ENCODE data around the gene PIGQ.

PIGQ gene

GRCh38 chr16:559021-559380 lies 10.8 kb upstream of the PIGQ start:
- Histone ChIP-seq H3K9me3 (ENCODE audit: insufficient read depth, low read length) (no peaks in the 10 kb centered on the region), H3K27ac (ENCODE audit: low read depth, low read length) (no peak overlapping the region), H4K20me1 (ENCODE audit: low read depth, low read length) (no peaks in the 10 kb centered on the region), H3K9ac (ENCODE audit: low read length) (no peak overlapping the region), H3K36me3 (ENCODE audit: low read length) (no peaks in the 10 kb centered on the region), H3K79me2 (ENCODE audit: insufficient read depth, low read length) (no peaks in the 10 kb centered on the region), H2AFZ (ENCODE audit: low read depth, low read length, severe bottlenecking) (no peak overlapping the region), H3K4me3 (ENCODE audit: insufficient read depth, low read length, poor library complexity, severe bottlenecking) (no peak overlapping the region), H3K9me2 (replicated peaks; ENCODE audit: insufficient read depth, low read length) (no peaks in the 10 kb centered on the region), H3K27me3 (ENCODE audit: low read length) (no peaks in the 10 kb centered on the region), H3F3A (ENCODE audit: insufficient read depth) (no peaks in the 10 kb centered on the region), H3K4me2 (ENCODE audit: low read depth, low read length, poor library complexity, severe bottlenecking) (no peak overlapping the region)
- no peak for TF ChIP-seq EZH2phosphoT487 (conservative IDR thresholded peaks at IDR 0.05; ENCODE audit: low read length)

GRCh38 chr16:559411-560203 lies 10.2 kb upstream of the PIGQ start:
- no peak overlapping the region for H3K27ac ChIP-seq (ENCODE audit: low read depth, low read length)
- no peaks in the 10 kb centered on the region for H3K79me2 ChIP-seq (ENCODE audit: insufficient read depth, low read length)
- no peak overlapping the region for H3K4me2 ChIP-seq (ENCODE audit: low read depth, low read length, poor library complexity, severe bottlenecking)
- TF ChIP-seq, protein P1, sequence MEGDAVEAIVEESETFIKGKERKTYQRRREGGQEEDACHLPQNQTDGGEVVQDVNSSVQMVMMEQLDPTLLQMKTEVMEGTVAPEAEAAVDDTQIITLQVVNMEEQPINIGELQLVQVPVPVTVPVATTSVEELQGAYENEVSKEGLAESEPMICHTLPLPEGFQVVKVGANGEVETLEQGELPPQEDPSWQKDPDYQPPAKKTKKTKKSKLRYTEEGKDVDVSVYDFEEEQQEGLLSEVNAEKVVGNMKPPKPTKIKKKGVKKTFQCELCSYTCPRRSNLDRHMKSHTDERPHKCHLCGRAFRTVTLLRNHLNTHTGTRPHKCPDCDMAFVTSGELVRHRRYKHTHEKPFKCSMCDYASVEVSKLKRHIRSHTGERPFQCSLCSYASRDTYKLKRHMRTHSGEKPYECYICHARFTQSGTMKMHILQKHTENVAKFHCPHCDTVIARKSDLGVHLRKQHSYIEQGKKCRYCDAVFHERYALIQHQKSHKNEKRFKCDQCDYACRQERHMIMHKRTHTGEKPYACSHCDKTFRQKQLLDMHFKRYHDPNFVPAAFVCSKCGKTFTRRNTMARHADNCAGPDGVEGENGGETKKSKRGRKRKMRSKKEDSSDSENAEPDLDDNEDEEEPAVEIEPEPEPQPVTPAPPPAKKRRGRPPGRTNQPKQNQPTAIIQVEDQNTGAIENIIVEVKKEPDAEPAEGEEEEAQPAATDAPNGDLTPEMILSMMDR (IDR thresholded peaks at IDR 0.05; ENCODE audit: insufficient read depth, low read length, poor library complexity, severe bottlenecking) = no peak
- TF ChIP-seq EZH2phosphoT487 (conservative IDR thresholded peaks at IDR 0.05; ENCODE audit: low read length) = no peak
- no peak overlapping the region for H3K4me3 ChIP-seq (ENCODE audit: insufficient read depth, low read length, poor library complexity, severe bottlenecking)
- H4K20me1 ChIP-seq (ENCODE audit: low read depth, low read length) = no peaks in the 10 kb centered on the region
- H3K9me2 ChIP-seq (replicated peaks; ENCODE audit: insufficient read depth, low read length) = no peaks in the 10 kb centered on the region
- no peak overlapping the region for H3K9ac ChIP-seq (ENCODE audit: low read length)
- no peaks in the 10 kb centered on the region for H3K36me3 ChIP-seq (ENCODE audit: low read length)
- no peaks in the 10 kb centered on the region for H3K27me3 ChIP-seq (ENCODE audit: low read length)
- no peak overlapping the region for H2AFZ ChIP-seq (ENCODE audit: low read depth, low read length, severe bottlenecking)
- no peaks in the 10 kb centered on the region for H3F3A ChIP-seq (ENCODE audit: insufficient read depth)
- H3K9me3 ChIP-seq (ENCODE audit: insufficient read depth, low read length) = no peaks in the 10 kb centered on the region

DNA sequence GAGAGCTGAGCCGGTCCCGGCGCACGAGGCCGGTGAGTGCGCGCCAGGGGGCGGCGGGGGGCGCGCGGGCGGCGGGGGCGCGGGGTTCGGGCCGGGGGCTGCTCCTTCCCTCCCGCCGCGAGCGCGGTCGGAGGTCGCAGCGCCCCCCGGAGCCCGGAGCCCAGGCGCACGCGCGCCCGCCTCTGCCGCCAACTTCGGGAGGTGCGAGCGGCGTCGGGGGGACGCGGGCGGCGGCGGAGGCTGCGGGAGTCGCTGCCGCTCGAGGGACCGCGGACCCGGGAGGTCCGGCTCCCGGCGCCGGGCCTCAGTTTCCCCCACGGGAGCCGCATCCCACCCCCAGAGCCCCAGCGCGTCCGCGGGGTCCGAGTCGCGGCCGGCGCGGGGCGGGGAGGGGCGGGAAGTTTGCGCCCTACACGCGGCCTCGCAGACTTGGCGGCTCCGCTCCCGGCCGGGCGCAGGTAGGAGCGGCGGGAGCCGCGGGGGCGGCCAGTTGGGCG lies 9.5 kb upstream of the PIGQ start, which contains the start of gene PRR35:
PRR35 (plus strand) TSS at position 191 of the 497 bp plus-strand sequence. CDS start 2,901 bp downstream, outside the sequence.
- H3K36me3 ChIP-seq (ENCODE audit: low read length) = no peaks in the 10 kb centered on the region
- no peaks in the 10 kb centered on the region for H3F3A ChIP-seq (ENCODE audit: insufficient read depth)
- H3K4me2 ChIP-seq (ENCODE audit: low read depth, low read length, poor library complexity, severe bottlenecking) = no peak within 1 kb of the TSS
- H3K9me2 ChIP-seq (replicated peaks; ENCODE audit: insufficient read depth, low read length) = no peaks in the 10 kb centered on the region
- H2AFZ ChIP-seq (ENCODE audit: low read depth, low read length, severe bottlenecking) = no peak within 1 kb of the TSS
- no peak for TF ChIP-seq EZH2phosphoT487 (conservative IDR thresholded peaks at IDR 0.05; ENCODE audit: low read length)
- TF ChIP-seq, protein P1 (IDR thresholded peaks at IDR 0.05; ENCODE audit: insufficient read depth, low read length, poor library complexity, severe bottlenecking) = no peak
- H3K9ac ChIP-seq (ENCODE audit: low read length) = no peak within 1 kb of the TSS
- no peak within 1 kb of the TSS for H3K27ac ChIP-seq (ENCODE audit: low read depth, low read length)
- no peak within 1 kb of the TSS for H3K4me3 ChIP-seq (ENCODE audit: insufficient read depth, low read length, poor library complexity, severe bottlenecking)
- no peaks in the 10 kb centered on the region for H3K79me2 ChIP-seq (ENCODE audit: insufficient read depth, low read length)
- H4K20me1 ChIP-seq (ENCODE audit: low read depth, low read length) = no peaks in the 10 kb centered on the region
- no peaks in the 10 kb centered on the region for H3K27me3 ChIP-seq (ENCODE audit: low read length)
- no peaks in the 10 kb centered on the region for H3K9me3 ChIP-seq (ENCODE audit: insufficient read depth, low read length)
